ENCODE results near the gene ERC2.

- TF ChIP-seq, protein P1, sequence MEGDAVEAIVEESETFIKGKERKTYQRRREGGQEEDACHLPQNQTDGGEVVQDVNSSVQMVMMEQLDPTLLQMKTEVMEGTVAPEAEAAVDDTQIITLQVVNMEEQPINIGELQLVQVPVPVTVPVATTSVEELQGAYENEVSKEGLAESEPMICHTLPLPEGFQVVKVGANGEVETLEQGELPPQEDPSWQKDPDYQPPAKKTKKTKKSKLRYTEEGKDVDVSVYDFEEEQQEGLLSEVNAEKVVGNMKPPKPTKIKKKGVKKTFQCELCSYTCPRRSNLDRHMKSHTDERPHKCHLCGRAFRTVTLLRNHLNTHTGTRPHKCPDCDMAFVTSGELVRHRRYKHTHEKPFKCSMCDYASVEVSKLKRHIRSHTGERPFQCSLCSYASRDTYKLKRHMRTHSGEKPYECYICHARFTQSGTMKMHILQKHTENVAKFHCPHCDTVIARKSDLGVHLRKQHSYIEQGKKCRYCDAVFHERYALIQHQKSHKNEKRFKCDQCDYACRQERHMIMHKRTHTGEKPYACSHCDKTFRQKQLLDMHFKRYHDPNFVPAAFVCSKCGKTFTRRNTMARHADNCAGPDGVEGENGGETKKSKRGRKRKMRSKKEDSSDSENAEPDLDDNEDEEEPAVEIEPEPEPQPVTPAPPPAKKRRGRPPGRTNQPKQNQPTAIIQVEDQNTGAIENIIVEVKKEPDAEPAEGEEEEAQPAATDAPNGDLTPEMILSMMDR (conservative IDR thresholded peaks at IDR 0.05 in 1 of 2, IDR thresholded peaks at IDR 0.05 in 1 of 2; ENCODE audit: extremely low read depth in 1 of 2, insufficient read depth in 1 of 2, low read depth in 1 of 2, low read length in 2 of 2): no peak
- no peak for TF ChIP-seq EZH2 (IDR thresholded peaks at IDR 0.05; ENCODE audit: borderline replicate concordance, low read length)
Measured at GRCh38 chr3:56365905-56366640, 102.2 kb downstream of the ERC2 start.

Measured in mammary epithelial cell (primary cell).